ENCODE data around the gene EPHB1.

GRCh38 chr3:135012101-135012500, 217.0 kb downstream of the EPHB1 start:
- TF ChIP-seq EZH2 (IDR thresholded peaks at IDR 0.05; ENCODE audit: borderline replicate concordance, low read depth, low read length, severe bottlenecking), result no peak
- no peak for TF ChIP-seq POLR2A (IDR thresholded peaks at IDR 0.05; ENCODE audit: low read depth, low read length)
